Measurements from ENCODE around the gene CCR2.

The CCR2 gene

GRCh38 chr3:46354984-46355383 lies 1.1 kb downstream of the CCR2 start:
- DNase-seq, result no peak

- no peak for DNase-seq
These were observed 2.4 kb downstream of the CCR2 start for GRCh38 chr3:46356276-46356675.

- DNase-seq, result no peak
These were observed 3.0 kb downstream of the CCR2 start for GRCh38 chr3:46356909-46357308.

- no peak for DNase-seq
These were observed 4.6 kb downstream of the CCR2 start for GRCh38 chr3:46358466-46358865.

- DNase-seq, result no peak
These were observed 6.0 kb downstream of the CCR2 start for GRCh38 chr3:46359733-46360493.

GRCh38 chr3:46360907-46361306 lies 7.0 kb downstream of the CCR2 start:
- no peak for DNase-seq

GRCh38 chr3:46361408-46362283 lies 7.7 kb downstream of the CCR2 start:
- no peak for DNase-seq

- DNase-seq, result no peak
These were observed 11.1 kb downstream of the CCR2 start for GRCh38 chr3:46365041-46365440.

- no peak for DNase-seq
These were observed 12.0 kb downstream of the CCR2 start for GRCh38 chr3:46365737-46366524.

- DNase-seq, result no peak
These were observed 13.9 kb downstream of the CCR2 start for GRCh38 chr3:46367811-46368210.

GRCh38 chr3:46368569-46368968 lies 14.7 kb downstream of the CCR2 start:
- DNase-seq, result peak; percentile 50 to 66

GRCh38 chr3:46369151-46369550 lies 15.2 kb downstream of the CCR2 start:
- no peak for DNase-seq

- peak; percentile 46 to 57 for DNase-seq
These were observed 15.8 kb downstream of the CCR2 start for GRCh38 chr3:46369675-46370132.

- DNase-seq, result no peak
These were observed 17.1 kb downstream of the CCR2 start, which contains the start of gene CCR5 for GRCh38 chr3:46370839-46371518. TSS of gene CCR5 (plus strand) at chr3:46370946. CDS start at chr3:46372903, 1,957 bp downstream.

GRCh38 chr3:46371519-46372340 lies 17.8 kb downstream of the CCR2 start:
- DNase-seq, result no peak

GRCh38 chr3:46372492-46373359 lies 18.8 kb downstream of the CCR2 start:
- DNase-seq, result no peak

- DNase-seq, result no peak
These were observed 20.8 kb downstream of the CCR2 start for GRCh38 chr3:46374755-46375154.

GRCh38 chr3:46375218-46375617 lies 21.3 kb downstream of the CCR2 start:
- no peak for DNase-seq

GRCh38 chr3:46375814-46376213 lies 21.9 kb downstream of the CCR2 start:
- no peak for DNase-seq

- DNase-seq, result peak; percentile 76 to 84
These were observed 24.6 kb downstream of the CCR2 start for GRCh38 chr3:46378426-46378942.
